GM23338 (cell line): ENCODE results near the gene EIF1B. TPM values are rescaled to one million over a fixed set of nuclear protein-coding genes. Genes with fewer than 3 reads are reported as not detected.

ENCODE experiments used
- ATAC-seq: fragments of 200-7000 bp; cut with Tn5 transposase; 3 replicates; pipeline ENCODE4 v1.9.1; 2020
- DNase-seq: peaks from one replicate; pipeline ENCODE4 v3.0.0-alpha.2; 2015; ENCODE audit warnings: low spot score
- H2AFZ ChIP-seq: fragments of 200-600 bp; sonication (generic); 2 replicates; pipeline ENCODE4 v1.8.0; 2016; ENCODE audit warnings: antibody characterized with exemption, mild to moderate bottlenecking, moderate library complexity
- H3F3A ChIP-seq: fragments of 200-600 bp; sonication (generic); replicated peaks from 2 replicates; pipeline ENCODE4 v1.8.0; 2017; ENCODE audit warnings: antibody characterized with exemption, mixed run types, low read depth
- H3K27ac ChIP-seq: fragments of 200-600 bp; sonication (generic); 2 replicates; pipeline ENCODE4 v1.6.1; 2016; ENCODE audit warnings: low read depth
- H3K27me3 ChIP-seq: fragments of 200-600 bp; sonication (generic); 2 replicates; pipeline ENCODE4 v1.8.0; 2016; ENCODE audit warnings: mild to moderate bottlenecking, mixed run types, moderate library complexity; ENCODE audit not compliant: insufficient read depth
- H3K36me3 ChIP-seq: fragments of 200-600 bp; sonication (generic); 2 replicates; pipeline ENCODE4 v1.8.0; 2016; ENCODE audit warnings: mild to moderate bottlenecking; ENCODE audit not compliant: insufficient read depth
- H3K4me1 ChIP-seq: fragments of 200-600 bp; sonication (generic); 2 replicates; pipeline ENCODE4 v1.8.0; 2016; ENCODE audit warnings: mild to moderate bottlenecking, moderate library complexity; ENCODE audit not compliant: insufficient read depth
- H3K4me2 ChIP-seq: fragments of 200-600 bp; sonication (generic); 2 replicates; pipeline ENCODE4 v1.7.1; 2017; ENCODE audit warnings: mixed run types
- H3K4me3 ChIP-seq: fragments of 200-600 bp; sonication (generic); 2 replicates; pipeline ENCODE4 v1.6.1; 2016; ENCODE audit warnings: mixed run types
- H3K79me2 ChIP-seq: fragments of 200-600 bp; sonication (generic); replicated peaks from 2 replicates; pipeline ENCODE4 v1.8.0; 2017; ENCODE audit warnings: mild to moderate bottlenecking; ENCODE audit not compliant: insufficient read depth
- H3K9me2 ChIP-seq: fragments of 200-600 bp; sonication (generic); 2 replicates; pipeline ENCODE4 v1.8.0; 2017; ENCODE audit not compliant: insufficient read depth
- H4K20me1 ChIP-seq: fragments of 200-600 bp; sonication (generic); replicated peaks from 2 replicates; pipeline ENCODE4 v1.8.0; 2017; ENCODE audit warnings: mild to moderate bottlenecking; ENCODE audit not compliant: insufficient read depth
- H3K27ac Mint-ChIP-seq: 2 replicates; pipeline ENCODE4 v1.8.0; 2020; ENCODE audit warnings: inconsistent platforms, mild to moderate bottlenecking, moderate library complexity, mixed read lengths
- H3K27me3 Mint-ChIP-seq: 3 replicates; pipeline ENCODE4 v1.8.0; 2022; ENCODE audit warnings: low read depth, mild to moderate bottlenecking, moderate library complexity, mixed read lengths, inconsistent platforms; ENCODE audit not compliant: insufficient read depth, poor library complexity
- H3K36me3 Mint-ChIP-seq: 3 replicates; pipeline ENCODE4 v1.8.0; 2021; ENCODE audit warnings: low read depth, mild to moderate bottlenecking, inconsistent platforms, moderate library complexity, mixed read lengths
- H3K4me1 Mint-ChIP-seq: 3 replicates; pipeline ENCODE4 v1.8.0; 2020; ENCODE audit warnings: mild to moderate bottlenecking, inconsistent platforms, mixed read lengths
- H3K4me3 Mint-ChIP-seq: 3 replicates; pipeline ENCODE4 v1.8.0; 2021; ENCODE audit warnings: moderate library complexity, mild to moderate bottlenecking, inconsistent platforms, mixed read lengths
- H3K9me3 Mint-ChIP-seq: 3 replicates; pipeline ENCODE4 v1.8.0; 2020; ENCODE audit warnings: moderate library complexity, mild to moderate bottlenecking, inconsistent platforms, mixed read lengths
- POLR2AphosphoS5 ChIP-seq: IDR thresholded peaks from 2 replicates; pipeline ENCODE4 v1.6.1; 2016; ENCODE audit warnings: antibody characterized with exemption, low read depth
- REST ChIP-seq: IDR thresholded peaks from one replicate; pipeline ENCODE4 v1.6.1; 2018; ENCODE audit warnings: antibody characterized with exemption; ENCODE audit not compliant: unreplicated experiment
- polyA plus RNA-seq: library from polyadenylated mRNA; unstranded; fragments of >200 nt; fragmentation: Nextera tagmentation; extraction: Ambion mirVana; gene quantifications from 2 replicates; pipeline ENCODE4 v1.2.1, GENCODE V29; 2016
- total RNA-seq: library from RNA; depleted of rRNA; stranded (reverse); fragments of >200 nt; shearing (Covaris generic); gene quantifications from 2 replicates; pipeline ENCODE4 v1.2.3, GENCODE V29; 2014
- TF ChIP-seq, protein P1 (sequence below): fragments of 250-450 bp; sonication (Bioruptor Pico); IDR thresholded peaks from 2 replicates; pipeline ENCODE4 v1.5.0; 2020; ENCODE audit warnings: mild to moderate bottlenecking, moderate library complexity

Gene EIF1B
- total and polyA plus RNA-seq, 2 experiments from 2014 or later = 24.4 to 229 TPM

DNA sequence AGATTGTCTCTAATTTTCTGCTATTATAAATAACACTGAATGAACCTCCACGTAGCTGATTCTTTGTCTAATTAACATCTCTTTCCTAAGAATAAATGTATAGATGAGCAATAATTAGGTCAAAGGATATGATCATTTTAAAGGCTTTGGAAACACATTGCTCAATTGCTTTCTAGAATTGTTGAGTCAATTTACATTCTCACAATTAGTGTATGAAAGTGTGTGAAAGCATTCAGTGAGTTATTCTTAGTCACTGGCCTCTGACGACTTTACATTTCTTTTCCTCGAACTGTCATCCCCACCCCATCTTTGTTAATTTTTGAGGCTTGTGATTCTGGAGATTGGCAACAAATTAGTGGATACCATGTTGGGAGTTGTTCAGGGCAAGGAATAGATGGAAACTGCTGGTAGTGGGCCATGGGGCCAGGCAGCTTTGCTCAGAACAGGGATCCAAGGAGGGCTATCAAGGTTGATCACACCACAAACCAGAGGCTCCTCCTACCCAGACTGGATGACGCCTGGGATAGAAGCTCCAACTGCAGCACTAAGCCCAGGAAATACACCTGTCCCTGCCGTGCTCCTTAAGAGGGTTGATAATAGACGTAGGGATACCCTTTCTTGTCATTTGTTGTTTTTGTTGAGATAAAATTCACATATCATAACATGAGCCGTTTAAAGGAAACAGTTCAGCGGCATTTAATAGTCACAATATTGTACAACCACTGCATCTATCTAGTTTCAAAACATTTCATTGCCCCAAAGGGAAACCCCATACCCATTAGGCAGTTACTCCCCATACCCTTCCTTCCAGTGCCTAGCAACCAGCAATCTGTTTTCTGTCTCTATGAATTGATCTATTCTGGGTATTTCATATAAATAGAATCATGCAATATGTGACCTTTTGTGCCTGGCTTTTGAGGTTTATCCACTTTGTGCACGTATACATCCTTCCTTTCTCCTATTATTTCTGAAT is 27.9 kb downstream of the EIF1B start (continued):
- TF ChIP-seq, protein P1, sequence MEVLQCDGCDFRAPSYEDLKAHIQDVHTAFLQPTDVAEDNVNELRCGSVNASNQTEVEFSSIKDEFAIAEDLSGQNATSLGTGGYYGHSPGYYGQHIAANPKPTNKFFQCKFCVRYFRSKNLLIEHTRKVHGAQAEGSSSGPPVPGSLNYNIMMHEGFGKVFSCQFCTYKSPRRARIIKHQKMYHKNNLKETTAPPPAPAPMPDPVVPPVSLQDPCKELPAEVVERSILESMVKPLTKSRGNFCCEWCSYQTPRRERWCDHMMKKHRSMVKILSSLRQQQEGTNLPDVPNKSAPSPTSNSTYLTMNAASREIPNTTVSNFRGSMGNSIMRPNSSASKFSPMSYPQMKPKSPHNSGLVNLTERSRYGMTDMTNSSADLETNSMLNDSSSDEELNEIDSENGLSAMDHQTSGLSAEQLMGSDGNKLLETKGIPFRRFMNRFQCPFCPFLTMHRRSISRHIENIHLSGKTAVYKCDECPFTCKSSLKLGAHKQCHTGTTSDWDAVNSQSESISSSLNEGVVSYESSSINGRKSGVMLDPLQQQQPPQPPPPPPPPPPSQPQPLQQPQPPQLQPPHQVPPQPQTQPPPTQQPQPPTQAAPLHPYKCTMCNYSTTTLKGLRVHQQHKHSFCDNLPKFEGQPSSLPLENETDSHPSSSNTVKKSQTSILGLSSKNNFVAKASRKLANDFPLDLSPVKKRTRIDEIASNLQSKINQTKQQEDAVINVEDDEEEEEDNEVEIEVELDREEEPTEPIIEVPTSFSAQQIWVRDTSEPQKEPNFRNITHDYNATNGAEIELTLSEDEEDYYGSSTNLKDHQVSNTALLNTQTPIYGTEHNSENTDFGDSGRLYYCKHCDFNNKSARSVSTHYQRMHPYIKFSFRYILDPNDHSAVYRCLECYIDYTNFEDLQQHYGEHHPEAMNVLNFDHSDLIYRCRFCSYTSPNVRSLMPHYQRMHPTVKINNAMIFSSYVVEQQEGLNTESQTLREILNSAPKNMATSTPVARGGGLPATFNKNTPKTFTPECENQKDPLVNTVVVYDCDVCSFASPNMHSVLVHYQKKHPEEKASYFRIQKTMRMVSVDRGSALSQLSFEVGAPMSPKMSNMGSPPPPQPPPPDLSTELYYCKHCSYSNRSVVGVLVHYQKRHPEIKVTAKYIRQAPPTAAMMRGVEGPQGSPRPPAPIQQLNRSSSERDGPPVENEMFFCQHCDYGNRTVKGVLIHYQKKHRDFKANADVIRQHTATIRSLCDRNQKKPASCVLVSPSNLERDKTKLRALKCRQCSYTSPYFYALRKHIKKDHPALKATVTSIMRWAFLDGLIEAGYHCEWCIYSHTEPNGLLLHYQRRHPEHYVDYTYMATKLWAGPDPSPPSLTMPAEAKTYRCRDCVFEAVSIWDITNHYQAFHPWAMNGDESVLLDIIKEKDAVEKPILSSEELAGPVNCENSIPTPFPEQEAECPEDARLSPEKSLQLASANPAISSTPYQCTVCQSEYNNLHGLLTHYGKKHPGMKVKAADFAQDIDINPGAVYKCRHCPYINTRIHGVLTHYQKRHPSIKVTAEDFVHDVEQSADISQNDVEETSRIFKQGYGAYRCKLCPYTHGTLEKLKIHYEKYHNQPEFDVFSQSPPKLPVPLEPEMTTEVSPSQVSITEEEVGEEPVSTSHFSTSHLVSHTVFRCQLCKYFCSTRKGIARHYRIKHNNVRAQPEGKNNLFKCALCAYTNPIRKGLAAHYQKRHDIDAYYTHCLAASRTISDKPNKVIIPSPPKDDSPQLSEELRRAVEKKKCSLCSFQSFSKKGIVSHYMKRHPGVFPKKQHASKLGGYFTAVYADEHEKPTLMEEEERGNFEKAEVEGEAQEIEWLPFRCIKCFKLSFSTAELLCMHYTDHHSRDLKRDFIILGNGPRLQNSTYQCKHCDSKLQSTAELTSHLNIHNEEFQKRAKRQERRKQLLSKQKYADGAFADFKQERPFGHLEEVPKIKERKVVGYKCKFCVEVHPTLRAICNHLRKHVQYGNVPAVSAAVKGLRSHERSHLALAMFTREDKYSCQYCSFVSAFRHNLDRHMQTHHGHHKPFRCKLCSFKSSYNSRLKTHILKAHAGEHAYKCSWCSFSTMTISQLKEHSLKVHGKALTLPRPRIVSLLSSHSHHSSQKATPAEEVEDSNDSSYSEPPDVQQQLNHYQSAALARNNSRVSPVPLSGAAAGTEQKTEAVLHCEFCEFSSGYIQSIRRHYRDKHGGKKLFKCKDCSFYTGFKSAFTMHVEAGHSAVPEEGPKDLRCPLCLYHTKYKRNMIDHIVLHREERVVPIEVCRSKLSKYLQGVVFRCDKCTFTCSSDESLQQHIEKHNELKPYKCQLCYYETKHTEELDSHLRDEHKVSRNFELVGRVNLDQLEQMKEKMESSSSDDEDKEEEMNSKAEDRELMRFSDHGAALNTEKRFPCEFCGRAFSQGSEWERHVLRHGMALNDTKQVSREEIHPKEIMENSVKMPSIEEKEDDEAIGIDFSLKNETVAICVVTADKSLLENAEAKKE = no peak
- no peak for TF ChIP-seq REST

DNA sequence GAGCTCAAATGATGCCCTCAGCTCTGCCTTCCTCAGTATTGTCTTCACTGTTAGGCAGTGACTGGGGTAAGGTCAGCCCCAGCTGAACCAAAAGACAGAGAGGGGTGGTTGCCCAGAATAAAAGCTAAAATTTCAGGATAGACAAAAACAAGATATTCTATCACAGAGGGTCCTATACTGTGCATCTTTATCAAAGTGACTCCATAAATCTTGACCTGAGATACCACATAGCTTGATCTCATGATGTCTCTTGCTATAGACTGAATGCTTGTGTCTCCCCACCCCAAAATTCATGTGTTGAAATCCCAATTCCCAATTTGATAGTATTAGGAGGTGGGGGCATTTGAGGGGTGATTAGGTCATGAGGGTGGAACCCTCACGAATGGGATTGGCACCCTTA is 30.4 kb downstream of the EIF1B start:
- H3K9me2 ChIP-seq = peaks cover 4% of the 10 kb centered on the region; the same call in 1 of the 2 replicates
- no peak overlapping the region for H3K4me2 ChIP-seq
- H4K20me1 ChIP-seq = no peaks in the 10 kb centered on the region
- Mint-ChIP-seq H3K36me3 (no peaks in the 10 kb centered on the region), H3K4me1 (no peaks in the 10 kb centered on the region), H3K9me3 (no peaks in the 10 kb centered on the region), H3K27ac (no peak overlapping the region), H3K4me3 (no peak overlapping the region), H3K27me3 (no peaks in the 10 kb centered on the region)
- H3K27me3 ChIP-seq = no peaks in the 10 kb centered on the region
- H3K4me1 ChIP-seq = no peaks in the 10 kb centered on the region
- H3F3A ChIP-seq = no peaks in the 10 kb centered on the region
- no peaks in the 10 kb centered on the region for H3K36me3 ChIP-seq
- DNase-seq (no peak), ATAC-seq (no peak)
- H3K79me2 ChIP-seq = no peaks in the 10 kb centered on the region
- no peak for TF ChIP-seq REST
- no peak for TF ChIP-seq POLR2AphosphoS5
- H2AFZ ChIP-seq = no peak overlapping the region
- no peak overlapping the region for H3K4me3 ChIP-seq
- H3K27ac ChIP-seq = no peak overlapping the region
